ENCODE data around the gene VTN. TPM values are rescaled to one million over a fixed set of nuclear protein-coding genes. Genes with fewer than 3 reads are reported as not detected.

Gene VTN
- 0.10 TPM in 1 of 2 replicates, not detected in the other for total RNA-seq

GRCh38 chr17:28370035-28370743, at the start of gene VTN:
VTN (minus strand) TSS chr17:28370307; CDS start chr17:28370203, 104 bp downstream.

DNA sequence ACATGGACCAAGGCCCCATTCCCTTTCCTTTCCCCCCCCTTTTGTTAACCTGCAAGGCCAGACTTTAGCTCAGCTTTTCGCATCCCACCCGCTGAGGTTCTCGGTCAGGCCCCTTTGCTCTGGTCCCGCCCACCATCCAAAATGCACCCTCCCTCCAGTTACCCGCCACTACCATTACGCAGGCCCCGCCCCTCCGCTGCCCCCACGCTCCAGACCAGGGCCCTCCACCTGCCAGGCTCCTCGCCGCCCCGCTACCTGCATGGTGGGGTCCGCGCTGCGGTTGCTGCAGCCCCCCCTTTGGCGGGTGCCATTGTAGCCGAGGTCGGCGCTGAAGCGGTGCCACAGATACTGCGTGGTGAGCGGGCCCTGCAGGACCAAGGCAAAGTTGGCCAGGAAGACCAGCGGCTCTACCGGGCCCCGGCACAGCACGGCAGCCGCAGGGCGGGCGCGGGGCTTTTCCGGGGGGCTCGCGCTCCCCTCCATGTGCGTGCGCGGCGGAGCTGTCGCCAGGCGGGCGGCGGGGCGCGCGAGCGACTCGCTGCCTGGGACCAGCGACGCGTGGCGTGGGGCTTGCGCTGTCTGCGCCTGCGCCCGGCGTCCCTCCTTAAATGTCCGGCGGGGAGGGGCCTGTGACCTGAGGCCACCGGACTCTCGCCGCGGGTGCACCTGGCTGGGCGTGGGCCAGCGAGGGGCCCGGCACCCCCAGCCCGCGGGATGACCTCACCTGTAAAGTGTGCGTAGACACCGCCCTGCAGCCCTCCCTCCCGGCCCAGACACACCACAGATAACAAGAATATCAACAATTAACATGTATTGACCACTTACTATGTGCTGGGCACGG, 35.7 kb upstream of the VTN start, which contains the start of gene SLC46A1:
Gene SLC46A1 (minus strand): TSS at position 581 of the 841 bp plus-strand sequence. CDS start 98 bp downstream, at position 483.

GRCh38 chr17:28371245-28372202, 1.4 kb upstream of the VTN start, which contains the start of gene SARM1:
SARM1 (plus strand) TSS chr17:28371694; CDS start chr17:28372033, 339 bp downstream.

GRCh38 chr17:28364665-28365363, 5.3 kb downstream of the VTN start, which contains the start of gene SEBOX:
SEBOX (minus strand) TSS chr17:28365199; CDS start chr17:28365151, 48 bp downstream.

DNA sequence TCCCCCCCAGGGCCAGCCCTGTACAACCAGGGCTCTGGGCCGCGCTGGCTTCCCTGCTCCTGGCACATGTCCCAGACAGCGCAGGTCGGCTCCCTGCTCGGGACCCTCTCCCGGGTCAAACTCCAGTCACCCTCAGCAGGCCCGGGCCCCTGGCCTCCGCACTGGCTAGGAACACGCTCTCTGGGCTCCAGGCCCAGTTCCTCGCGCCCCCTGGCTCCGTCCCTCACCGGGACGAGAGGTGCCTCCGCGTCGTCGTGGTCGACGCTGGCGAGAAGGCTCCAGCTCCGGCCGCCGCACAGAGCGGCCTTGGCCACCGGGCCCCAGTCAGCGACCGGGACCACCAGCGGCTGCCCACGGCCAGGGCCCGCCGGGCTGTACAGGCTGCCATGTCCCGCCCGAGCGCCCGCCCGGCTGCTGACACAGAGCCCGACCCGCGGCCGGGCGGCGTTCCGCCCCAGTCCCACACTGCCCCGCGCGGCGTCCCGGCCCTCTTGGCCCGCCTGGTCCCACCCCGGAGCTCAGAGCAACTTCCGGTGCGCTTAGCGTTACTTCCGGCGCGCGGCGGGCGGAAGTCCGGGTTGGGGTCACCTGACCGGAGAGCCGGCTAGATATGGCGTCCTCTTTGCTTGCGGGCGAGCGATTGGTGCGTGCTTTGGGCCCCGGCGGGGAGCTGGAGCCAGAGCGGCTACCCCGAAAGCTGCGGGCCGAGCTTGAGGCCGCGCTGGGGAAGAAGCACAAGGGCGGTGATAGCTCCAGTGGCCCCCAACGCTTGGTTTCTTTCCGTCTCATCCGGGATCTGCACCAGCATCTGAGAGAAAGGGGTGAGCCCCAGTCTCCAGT, 12.8 kb downstream of the VTN start, which contains the start of gene POLDIP2:
Gene POLDIP2 (minus strand): TSS at position 467 of the 840 bp plus-strand sequence. CDS start 79 bp downstream, at position 388.

DNA sequence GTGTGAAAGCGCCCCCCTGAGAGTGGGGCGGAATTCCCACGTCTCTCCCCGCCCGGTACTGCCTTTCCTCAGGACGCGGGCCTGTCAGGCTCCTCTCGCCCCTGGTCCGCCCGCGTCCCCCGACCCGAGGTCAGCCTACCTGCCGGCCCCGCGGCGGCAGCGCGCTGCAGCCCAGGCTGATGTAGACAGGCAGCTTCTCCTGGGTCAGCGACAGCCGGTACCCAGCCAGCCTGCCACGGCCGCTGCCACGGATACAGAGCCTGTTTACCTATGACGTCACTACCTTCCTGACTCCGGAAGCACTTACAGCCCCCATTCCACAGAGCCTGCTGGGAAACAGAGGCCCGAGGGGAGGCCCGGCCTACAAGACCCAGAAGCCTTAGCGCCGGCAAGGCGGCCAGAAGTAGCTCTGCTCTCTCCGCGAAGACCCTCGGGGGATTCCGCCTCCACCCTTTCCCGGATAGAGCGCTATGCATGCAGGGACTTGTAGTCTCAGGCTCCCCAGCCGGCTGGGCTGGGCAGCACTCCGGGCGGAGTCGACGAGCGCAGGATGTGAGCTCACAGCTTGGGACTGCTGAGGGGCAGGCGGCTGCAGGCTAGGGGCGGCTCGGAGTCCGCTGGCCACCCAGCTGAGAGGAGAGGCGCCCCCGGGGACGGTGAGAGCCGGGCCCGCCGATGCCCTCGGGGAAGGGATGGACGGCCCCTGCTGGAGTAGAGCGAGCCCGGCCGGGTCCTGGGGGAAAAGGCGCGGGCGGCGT, 34.7 kb downstream of the VTN start, which contains the start of the genes IFT20 and TNFAIP1:
Gene IFT20 (minus strand): TSS at position 272 of the 758 bp plus-strand sequence. CDS start 3,487 bp downstream, outside the sequence.
Gene TNFAIP1 (plus strand): TSS at position 561 of the 758 bp plus-strand sequence. CDS start 3,761 bp downstream, outside the sequence.

GRCh38 chr17:28318759-28319597, 51.1 kb downstream of the VTN start, which contains the start of gene TMEM97:
TMEM97 (plus strand) TSS chr17:28319200; CDS start chr17:28319240, 40 bp downstream.

Other genes with a start within 250 kb of the VTN start
- 16.7 and 26.8 TPM in 2 replicates for gene TMEM97, start 51.1 kb downstream of the VTN start, total RNA-seq
- 40.3 and 50.6 TPM in 2 replicates for gene IFT20, start 34.8 kb downstream of the VTN start, total RNA-seq
- gene TNFAIP1, start 34.5 kb downstream of the VTN start, total RNA-seq = 90.0 and 99.9 TPM in 2 replicates
- 90.8 and 92.3 TPM in 2 replicates for gene POLDIP2, start 12.8 kb downstream of the VTN start, total RNA-seq
- gene SEBOX, start 5.1 kb downstream of the VTN start, total RNA-seq = not detected in 2 replicates
- 4.2 and 6.2 TPM in 2 replicates for gene SARM1, start 1.4 kb upstream of the VTN start, total RNA-seq
- 1.3 and 2.5 TPM in 2 replicates for gene SLC46A1, start 35.9 kb upstream of the VTN start, total RNA-seq
- not detected in 2 replicates for gene SLC13A2, start 103.3 kb upstream of the VTN start, total RNA-seq
- not detected in 2 replicates for gene FOXN1, start 136.0 kb upstream of the VTN start, total RNA-seq
- gene UNC119, start 182.3 kb upstream of the VTN start, total RNA-seq = 23.1 and 27.1 TPM in 2 replicates
- gene PIGS, start 201.2 kb upstream of the VTN start, total RNA-seq = 56.3 and 63.7 TPM in 2 replicates
- gene ALDOC, start 206.6 kb upstream of the VTN start, total RNA-seq = 12.4 and 22.5 TPM in 2 replicates
- gene SPAG5, start 228.7 kb upstream of the VTN start, total RNA-seq = 20.9 and 31.7 TPM in 2 replicates
- gene RSKR, start 243.9 kb upstream of the VTN start, total RNA-seq = 4.2 and 8.7 TPM in 2 replicates

Measured in vein endothelial cell (primary cell).